ENCODE data around the gene PLA2G6. TPM values are rescaled to one million over a fixed set of nuclear protein-coding genes. Genes with fewer than 3 reads are reported as not detected.

Gene PLA2G6
- total RNA-seq, 1 experiment from 2014 or later, result 6.0 TPM

DNA sequence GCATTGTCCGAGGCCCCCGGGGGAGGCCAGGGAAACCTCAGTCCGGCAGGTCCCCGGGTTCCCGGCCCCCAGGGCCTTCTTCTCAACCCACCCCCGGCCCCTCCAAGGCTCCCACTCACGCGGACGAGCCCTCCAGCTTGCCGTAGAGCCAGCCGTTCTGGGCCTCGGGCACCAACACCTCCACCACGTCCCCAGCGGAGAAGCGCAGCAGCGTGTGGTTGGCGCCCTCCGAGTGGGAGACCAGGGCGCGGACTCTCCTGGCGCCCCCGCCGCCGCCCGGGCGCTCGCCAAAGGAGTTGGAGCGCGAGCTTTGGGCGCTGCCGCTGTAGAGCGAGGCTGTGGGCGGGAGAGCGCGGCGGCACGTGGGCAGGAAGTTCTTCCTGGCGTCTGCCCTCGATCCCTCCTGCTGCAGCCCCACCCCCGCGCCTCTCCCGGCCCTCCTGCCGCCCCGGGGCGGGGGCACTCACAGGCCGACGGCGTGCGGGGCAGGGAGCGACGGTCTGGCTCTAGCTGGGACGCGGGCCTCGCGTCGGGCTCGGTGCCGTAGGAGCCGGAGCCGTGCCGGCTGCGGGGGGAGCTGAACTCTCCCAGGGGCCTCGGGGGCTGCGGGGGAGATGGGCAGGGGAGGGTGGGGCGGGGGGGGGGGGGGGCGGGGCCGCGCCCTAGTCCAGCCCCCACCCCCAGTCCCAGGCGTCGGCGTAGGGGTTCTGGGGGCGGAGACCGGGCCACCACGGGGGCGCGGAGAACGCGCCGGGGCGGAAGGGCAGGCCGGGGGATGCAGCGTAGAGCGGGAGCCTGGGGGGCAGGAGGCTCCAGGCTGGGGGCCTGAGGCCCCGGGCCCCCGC lies 92.8 kb downstream of the PLA2G6 start:
- H3K9ac ChIP-seq (ENCODE audit: low read length), result no peak overlapping the region
- H3F3A ChIP-seq (ENCODE audit: low read length, unreplicated experiment), result no peaks in the 10 kb centered on the region
- no peak for ATAC-seq
- H2AFZ ChIP-seq (ENCODE audit: low read length), result no peak overlapping the region
- H4K20me1 ChIP-seq (ENCODE audit: low read length), result no peaks in the 10 kb centered on the region
- TF ChIP-seq EZH2 (IDR thresholded peaks at IDR 0.05; ENCODE audit: low read length, unreplicated experiment) (no peak), EZH2phosphoT487 (IDR thresholded peaks at IDR 0.05; ENCODE audit: borderline replicate concordance, low read length) (no peak)
- TF ChIP-seq, protein P1, sequence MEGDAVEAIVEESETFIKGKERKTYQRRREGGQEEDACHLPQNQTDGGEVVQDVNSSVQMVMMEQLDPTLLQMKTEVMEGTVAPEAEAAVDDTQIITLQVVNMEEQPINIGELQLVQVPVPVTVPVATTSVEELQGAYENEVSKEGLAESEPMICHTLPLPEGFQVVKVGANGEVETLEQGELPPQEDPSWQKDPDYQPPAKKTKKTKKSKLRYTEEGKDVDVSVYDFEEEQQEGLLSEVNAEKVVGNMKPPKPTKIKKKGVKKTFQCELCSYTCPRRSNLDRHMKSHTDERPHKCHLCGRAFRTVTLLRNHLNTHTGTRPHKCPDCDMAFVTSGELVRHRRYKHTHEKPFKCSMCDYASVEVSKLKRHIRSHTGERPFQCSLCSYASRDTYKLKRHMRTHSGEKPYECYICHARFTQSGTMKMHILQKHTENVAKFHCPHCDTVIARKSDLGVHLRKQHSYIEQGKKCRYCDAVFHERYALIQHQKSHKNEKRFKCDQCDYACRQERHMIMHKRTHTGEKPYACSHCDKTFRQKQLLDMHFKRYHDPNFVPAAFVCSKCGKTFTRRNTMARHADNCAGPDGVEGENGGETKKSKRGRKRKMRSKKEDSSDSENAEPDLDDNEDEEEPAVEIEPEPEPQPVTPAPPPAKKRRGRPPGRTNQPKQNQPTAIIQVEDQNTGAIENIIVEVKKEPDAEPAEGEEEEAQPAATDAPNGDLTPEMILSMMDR (conservative IDR thresholded peaks at IDR 0.05; ENCODE audit: low read depth, low read length), result no peak
- H3K36me3 ChIP-seq (ENCODE audit: low read depth, low read length), result no peaks in the 10 kb centered on the region
- H3K27me3 ChIP-seq (ENCODE audit: low read length), result no peaks in the 10 kb centered on the region
- no peaks in the 10 kb centered on the region for H3K4me1 ChIP-seq (ENCODE audit: insufficient read depth, low read length)
- H3K4me3 ChIP-seq (ENCODE audit: low read length), result no peak overlapping the region
- no peak overlapping the region for H3K4me2 ChIP-seq (ENCODE audit: low read length)
- no TSS peak for BruUV-seq (replicated peaks)
- intact Hi-C loops (cut with micrococcal nuclease), result no loop called here
- no peaks in the 10 kb centered on the region for H3K9me2 ChIP-seq (replicated peaks; ENCODE audit: low read length)
- H3K27ac ChIP-seq (ENCODE audit: low read length), result no peak overlapping the region
- POLR2A ChIA-PET (ENCODE audit: unreplicated experiment), result no interaction called here
- CTCF ChIA-PET, result no interaction called here
- DNase-seq, result no peak
- no peaks in the 10 kb centered on the region for H3K9me3 ChIP-seq (ENCODE audit: low read length)
- no peaks in the 10 kb centered on the region for H3K79me2 ChIP-seq (ENCODE audit: low read length)

DNA sequence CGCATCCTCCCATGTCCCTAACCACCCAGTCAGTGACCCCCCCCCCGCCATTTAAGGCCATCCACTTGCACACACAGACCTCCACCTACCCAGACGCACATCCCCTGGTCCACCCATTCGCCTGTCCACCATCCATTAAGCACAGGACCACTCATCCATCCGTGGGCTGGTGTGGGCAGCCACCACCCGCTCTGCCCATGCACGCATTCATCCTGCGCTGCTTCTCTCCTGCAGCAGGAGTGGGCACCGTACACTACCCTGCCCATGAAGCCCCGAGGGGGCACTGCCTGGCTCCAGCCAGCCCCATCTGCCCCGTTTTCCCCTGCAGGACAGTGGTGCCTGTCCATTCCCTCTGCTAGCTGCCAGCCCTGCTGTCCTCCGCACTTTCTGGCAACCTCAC lies 93.8 kb downstream of the PLA2G6 start:
- ChIA-PET CTCF (no interaction called here), POLR2A (ENCODE audit: unreplicated experiment) (no interaction called here)
- Histone ChIP-seq H3K27ac (ENCODE audit: low read length) (no peak overlapping the region), H3K4me2 (ENCODE audit: low read length) (no peak overlapping the region), H3K9ac (ENCODE audit: low read length) (no peak overlapping the region), H3K9me3 (ENCODE audit: low read length) (no peaks in the 10 kb centered on the region), H2AFZ (ENCODE audit: low read length) (no peak overlapping the region), H3K79me2 (ENCODE audit: low read length) (no peaks in the 10 kb centered on the region), H3F3A (ENCODE audit: low read length, unreplicated experiment) (no peaks in the 10 kb centered on the region), H3K36me3 (ENCODE audit: low read depth, low read length) (no peaks in the 10 kb centered on the region), H3K27me3 (ENCODE audit: low read length) (no peaks in the 10 kb centered on the region), H3K9me2 (replicated peaks; ENCODE audit: low read length) (no peaks in the 10 kb centered on the region), H3K4me3 (ENCODE audit: low read length) (no peak overlapping the region), H3K4me1 (ENCODE audit: insufficient read depth, low read length) (no peaks in the 10 kb centered on the region), H4K20me1 (ENCODE audit: low read length) (no peaks in the 10 kb centered on the region)
- no TSS peak for BruUV-seq (replicated peaks)
- intact Hi-C loops (cut with micrococcal nuclease), result no loop called here
- ATAC-seq (no peak), DNase-seq (no peak)
- TF ChIP-seq, protein P1 (conservative IDR thresholded peaks at IDR 0.05; ENCODE audit: low read depth, low read length), result no peak

DNA sequence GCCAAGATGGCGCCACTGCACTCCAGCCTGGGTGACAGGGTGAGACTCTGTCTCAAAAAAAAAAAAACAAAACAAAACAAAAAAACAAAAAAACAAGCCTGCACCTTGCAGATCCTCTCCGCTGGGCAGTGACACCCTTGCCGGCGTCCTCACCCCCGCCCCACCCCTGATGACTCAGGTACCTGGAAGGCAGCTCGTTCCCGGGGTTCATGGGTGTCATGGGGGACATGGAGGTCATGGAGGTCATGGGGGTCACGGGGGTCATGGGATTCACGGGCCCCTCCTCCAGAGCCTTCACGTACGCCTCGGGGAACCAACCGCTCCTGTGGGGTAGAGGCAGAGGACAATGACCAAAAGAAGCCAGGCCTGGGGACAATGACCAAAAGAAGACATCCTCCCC lies 94.7 kb downstream of the PLA2G6 start:
- no peak for ATAC-seq
- TF ChIP-seq, protein P1 (conservative IDR thresholded peaks at IDR 0.05; ENCODE audit: low read depth, low read length), result no peak
- TF ChIP-seq EZH2phosphoT487 (IDR thresholded peaks at IDR 0.05; ENCODE audit: borderline replicate concordance, low read length), result no peak
- TF ChIP-seq EZH2 (IDR thresholded peaks at IDR 0.05; ENCODE audit: low read length, unreplicated experiment), result no peak

More for the DNA sequence above, 94.7 kb downstream of the PLA2G6 start:
- Histone ChIP-seq H2AFZ (ENCODE audit: low read length) (no peak overlapping the region), H3K9me2 (replicated peaks; ENCODE audit: low read length) (no peaks in the 10 kb centered on the region), H3K36me3 (ENCODE audit: low read depth, low read length) (no peaks in the 10 kb centered on the region), H3K79me2 (ENCODE audit: low read length) (no peaks in the 10 kb centered on the region), H3K9ac (ENCODE audit: low read length) (no peak overlapping the region), H3K4me1 (ENCODE audit: insufficient read depth, low read length) (no peaks in the 10 kb centered on the region), H3K27me3 (ENCODE audit: low read length) (no peaks in the 10 kb centered on the region), H3K4me3 (ENCODE audit: low read length) (no peak overlapping the region), H3K9me3 (ENCODE audit: low read length) (no peaks in the 10 kb centered on the region), H3K27ac (ENCODE audit: low read length) (no peak overlapping the region), H4K20me1 (ENCODE audit: low read length) (no peaks in the 10 kb centered on the region), H3K4me2 (ENCODE audit: low read length) (no peak overlapping the region), H3F3A (ENCODE audit: low read length, unreplicated experiment) (no peaks in the 10 kb centered on the region)
- DNase-seq, result no peak
- CTCF ChIA-PET, result no interaction called here
- intact Hi-C loops (cut with micrococcal nuclease), result no loop called here
- BruUV-seq (replicated peaks), result no TSS peak
- POLR2A ChIA-PET (ENCODE audit: unreplicated experiment), result no interaction called here

Measured in PC-3 (cell line).